SK-N-MC (cell line): ENCODE data around the gene ENKUR.

Source experiments
- EZH2 ChIP-seq: fragments of 200-600 bp; sonication (generic); IDR thresholded peaks from one replicate; pipeline ENCODE4 v1.6.1; 2017; ENCODE audit warnings: antibody characterized with exemption
- POLR2AphosphoS5 ChIP-seq: IDR thresholded peaks from 2 replicates; pipeline ENCODE4 v1.6.1; 2012; ENCODE audit warnings: mild to moderate bottlenecking, low read depth, low read length, borderline replicate concordance

- TF ChIP-seq POLR2AphosphoS5, result no peak
- TF ChIP-seq EZH2, result no peak
Observed at GRCh38 chr10:24992512-24993133, 23.3 kb downstream of the ENKUR start.
